ENCODE data around the gene SPINK13.
"Not testable (repeated sequence)": the region's sequence is repeated elsewhere in the genome, so short reads cannot be mapped to it uniquely, and the experiment has no call there.

Gene SPINK13

DNA sequence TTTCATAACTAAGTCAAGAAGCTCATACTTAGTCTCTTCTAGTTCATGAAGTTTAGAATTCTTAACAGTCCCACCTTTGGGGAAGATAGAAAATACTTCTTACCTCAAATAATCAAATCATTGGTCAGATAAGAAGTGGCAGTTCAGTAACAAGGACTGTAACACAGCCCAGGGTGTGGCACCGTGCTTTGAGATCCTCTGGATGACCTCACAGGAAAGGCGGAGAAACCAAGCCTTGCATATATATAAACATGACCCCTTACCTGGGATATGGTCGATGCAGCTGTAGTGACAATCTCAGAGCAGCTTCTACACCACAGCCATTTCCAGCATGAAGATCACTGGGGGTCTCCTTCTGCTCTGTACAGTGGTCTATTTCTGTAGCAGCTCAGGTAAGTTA, 43.6 kb downstream of the SPINK13 start, which contains the start of gene SPINK7:
TSS of gene SPINK7 (plus strand) at position 271 of the 400 bp plus-strand sequence. CDS start at position 332, 61 bp downstream.
- no peak for DNase-seq (ENCODE audit: low spot score)

DNA sequence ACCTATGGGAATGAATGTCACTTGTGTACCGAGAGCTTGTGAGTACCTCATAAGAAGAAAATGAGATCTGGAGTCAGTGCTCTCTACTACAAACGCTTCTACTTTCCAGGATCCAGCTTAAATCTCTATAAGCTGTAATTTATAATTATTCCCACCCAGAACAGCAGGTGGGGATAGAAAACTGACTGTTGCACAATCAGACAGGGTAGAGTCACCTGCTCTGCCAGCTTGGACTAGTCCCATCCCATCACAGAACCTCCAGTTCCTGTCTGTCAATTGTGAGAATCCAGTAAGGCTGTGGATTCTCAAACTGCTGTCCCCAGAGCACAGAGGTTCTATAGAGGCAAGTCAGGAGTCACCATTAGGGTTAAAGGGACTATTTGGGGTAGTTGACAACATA, 45.6 kb downstream of the SPINK13 start:
- DNase-seq (ENCODE audit: low spot score) = no peak

DNA sequence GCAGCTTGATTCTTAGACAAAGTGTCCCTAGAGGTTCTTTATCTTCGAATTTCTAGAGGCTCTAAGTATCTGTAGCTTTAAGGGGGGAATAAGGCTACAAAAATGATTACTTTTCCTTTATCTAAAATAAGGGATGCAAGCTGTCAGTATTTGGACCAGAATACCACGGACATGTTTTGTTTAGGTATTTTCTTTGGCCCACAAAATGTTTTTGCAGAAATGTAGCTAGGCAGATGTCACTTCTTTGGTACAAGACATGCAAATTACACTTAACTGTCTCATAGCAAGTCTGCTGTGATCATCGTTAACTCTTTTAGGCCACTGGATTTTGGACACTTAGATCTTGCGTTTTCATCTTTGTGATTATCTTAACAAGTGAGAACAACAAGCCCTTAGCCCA, 46.1 kb downstream of the SPINK13 start:
- no peak for DNase-seq (ENCODE audit: low spot score)

DNA sequence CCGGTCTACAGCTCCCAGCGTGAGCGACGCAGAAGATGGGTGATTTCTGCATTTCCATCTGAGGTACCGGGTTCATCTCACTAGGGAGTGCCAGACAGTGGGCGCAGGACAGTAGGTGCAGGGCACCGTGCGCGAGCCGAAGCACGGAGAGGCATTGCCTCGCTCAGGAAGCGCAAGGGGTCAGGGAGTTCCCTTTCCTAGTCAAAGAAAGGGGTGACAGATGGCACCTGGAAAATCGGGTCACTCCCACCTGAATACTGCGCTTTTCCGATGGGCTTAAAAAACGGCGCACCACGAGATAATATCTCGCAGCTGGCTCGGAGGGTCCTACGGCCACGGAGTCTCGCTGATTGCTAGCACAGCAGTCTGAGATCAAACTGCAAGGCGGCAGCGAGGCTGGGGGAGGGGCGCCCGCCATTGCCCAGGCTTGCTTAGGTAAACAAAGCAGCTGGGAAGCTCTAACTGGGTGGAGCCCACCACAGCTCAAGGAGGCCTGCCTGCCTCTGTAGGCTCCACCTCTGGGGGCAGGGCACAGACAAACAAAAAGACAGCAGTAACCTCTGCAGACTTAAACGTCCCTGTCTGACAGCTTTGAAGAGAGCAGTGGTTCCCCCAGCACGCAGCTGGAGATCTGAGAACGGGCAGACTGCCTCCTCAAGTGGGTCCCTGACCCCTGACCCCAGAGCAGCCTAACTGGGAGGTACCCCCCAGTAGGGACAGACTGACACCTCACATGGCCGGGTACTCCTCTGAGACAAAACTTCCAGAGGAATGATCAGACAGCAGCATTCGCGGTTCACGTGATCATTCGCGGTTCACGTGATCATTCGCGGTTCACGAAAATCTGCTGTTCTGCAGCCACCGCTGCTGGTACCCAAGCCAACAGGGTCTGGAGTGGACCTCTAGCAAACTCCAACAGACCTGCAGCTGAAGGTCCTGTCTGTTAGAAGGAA, 51.7 kb downstream of the SPINK13 start:
- DNase-seq (ENCODE audit: low spot score) = not testable (repeated sequence)

DNA sequence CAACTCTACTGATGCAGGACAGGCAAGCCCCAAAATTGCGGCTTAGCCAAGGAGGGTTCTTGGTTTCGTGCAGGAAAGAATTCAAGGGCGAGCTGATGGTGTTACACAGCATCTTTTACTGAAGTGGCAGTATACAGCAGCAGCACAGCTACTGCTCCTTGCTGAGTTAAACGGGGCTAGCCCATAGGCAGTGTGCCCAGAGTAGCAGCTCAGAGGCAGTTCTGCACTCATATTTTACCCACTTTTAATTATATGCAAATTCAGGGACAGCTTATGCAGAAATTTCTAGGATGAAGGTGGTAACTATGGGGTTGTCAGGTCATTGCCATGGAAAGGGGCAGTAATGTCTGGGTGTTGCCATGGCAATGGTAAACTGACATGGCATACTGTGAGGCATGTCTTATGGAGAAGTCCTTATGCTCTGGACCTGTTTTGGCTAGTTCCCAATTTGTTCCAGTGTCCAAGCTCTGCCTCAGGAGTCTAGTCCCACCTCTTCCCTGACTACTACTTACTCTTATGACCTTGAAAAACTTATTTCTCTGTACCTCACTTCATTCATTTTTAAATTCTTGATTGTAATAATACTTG, 64.8 kb downstream of the SPINK13 start:
- DNase-seq (ENCODE audit: low spot score) = no peak

DNA sequence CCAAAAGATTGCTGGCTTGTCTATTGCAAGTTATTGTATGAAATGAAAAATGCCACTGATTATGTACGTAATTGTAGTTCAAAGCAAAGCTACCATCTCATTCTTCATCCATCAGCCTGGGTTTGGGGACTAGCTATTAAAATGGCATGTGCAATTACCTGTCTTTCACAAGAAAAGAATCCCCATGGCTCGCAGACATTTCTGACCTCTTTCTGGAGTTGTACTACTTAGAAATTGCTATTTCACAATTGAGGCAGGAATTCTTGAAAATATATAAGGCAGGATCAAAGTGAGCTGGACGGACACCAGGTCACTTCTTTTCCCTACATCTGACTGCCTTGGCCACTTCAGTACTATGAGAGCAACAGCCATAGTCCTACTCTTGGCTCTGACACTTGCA, 66.7 kb downstream of the SPINK13 start, which contains the start of gene SPINK9:
TSS of gene SPINK9 (plus strand) at position 301 of the 400 bp plus-strand sequence. CDS start at position 356, 55 bp downstream.
- DNase-seq (ENCODE audit: low spot score) = no peak
